Measurements from ENCODE around the gene SNX17. TPM values are rescaled to one million over a fixed set of nuclear protein-coding genes. Genes with fewer than 3 reads are reported as not detected.

The SNX17 gene
- total RNA-seq, 1 donor from 2014 or later: 79.1 TPM

- peak; percentile 97 for ATAC-seq
- intact Hi-C loops (cut with DNase I): no loop called here
- DNase-seq (ENCODE audit: low spot score): peak; percentile 95
Measured at GRCh38 chr2:27356382-27357181, 13.8 kb upstream of the SNX17 start, which contains the start of gene GTF3C2. Gene GTF3C2, minus strand, starts transcription at chr2:27356764. Its CDS starts 13,210 bp downstream, at chr2:27343554.

GRCh38 chr2:27362678-27363420, 7.6 kb upstream of the SNX17 start:
- DNase-seq (ENCODE audit: low spot score) (no peak), ATAC-seq (no peak)
- intact Hi-C loops (cut with DNase I): no loop called here

- no peak for ATAC-seq
- no peak for DNase-seq (ENCODE audit: low spot score)
- intact Hi-C loops (cut with DNase I): no loop called here
Measured at GRCh38 chr2:27363933-27364332, 6.5 kb upstream of the SNX17 start.

- DNase-seq (ENCODE audit: low spot score): no peak
- peak; percentile 18 for ATAC-seq
- intact Hi-C loops (cut with DNase I): no loop called here
Measured at GRCh38 chr2:27369471-27370025, 868 bp upstream of the SNX17 start.

GRCh38 chr2:27370816-27371620, 602 bp downstream of the SNX17 start:
- intact Hi-C loops (cut with DNase I): no loop called here
- ATAC-seq (no peak), DNase-seq (ENCODE audit: low spot score) (no peak)

- intact Hi-C loops (cut with DNase I): no loop called here
- no peak for DNase-seq (ENCODE audit: low spot score)
- ATAC-seq: no peak
Measured at GRCh38 chr2:27372937-27373336, 2.5 kb downstream of the SNX17 start.

- intact Hi-C loops (cut with DNase I): no loop called here
- DNase-seq (ENCODE audit: low spot score) (no peak), ATAC-seq (no peak)
Measured at GRCh38 chr2:27373567-27373966, 3.2 kb downstream of the SNX17 start.

GRCh38 chr2:27375513-27376099, 5.2 kb downstream of the SNX17 start:
- no peak for ATAC-seq
- no peak for DNase-seq (ENCODE audit: low spot score)
- intact Hi-C loops (cut with DNase I): no loop called here

GRCh38 chr2:27376151-27376865, 5.9 kb downstream of the SNX17 start:
- intact Hi-C loops (cut with DNase I): no loop called here
- DNase-seq (ENCODE audit: low spot score): no peak

GRCh38 chr2:27376866-27377617, 6.6 kb downstream of the SNX17 start:
- no peak for DNase-seq (ENCODE audit: low spot score)
- no peak for ATAC-seq
- intact Hi-C loops (cut with DNase I): no loop called here

More at GRCh38 chr2:27376151-27376865, 5.9 kb downstream of the SNX17 start:
- ATAC-seq: no peak

- ATAC-seq: no peak
- intact Hi-C loops (cut with DNase I): no loop called here
- DNase-seq (ENCODE audit: low spot score): no peak
Measured at GRCh38 chr2:27377618-27378095, 7.2 kb downstream of the SNX17 start.

- intact Hi-C loops (cut with DNase I): no loop called here
- ATAC-seq (no peak), DNase-seq (ENCODE audit: low spot score) (no peak)
Measured at GRCh38 chr2:27378096-27378808, 7.8 kb downstream of the SNX17 start.

- intact Hi-C loops (cut with DNase I): no loop called here
- ATAC-seq: no peak
Measured at GRCh38 chr2:27378809-27379290, 8.4 kb downstream of the SNX17 start.

GRCh38 chr2:27379383-27379835, 9.0 kb downstream of the SNX17 start:
- DNase-seq (ENCODE audit: low spot score) (no peak), ATAC-seq (no peak)
- intact Hi-C loops (cut with DNase I): no loop called here

More at GRCh38 chr2:27378809-27379290, 8.4 kb downstream of the SNX17 start:
- no peak for DNase-seq (ENCODE audit: low spot score)

- DNase-seq (ENCODE audit: low spot score): peak; percentile 88
- intact Hi-C loops (cut with DNase I): no loop called here
- no peak for ATAC-seq
Measured at GRCh38 chr2:27379836-27380625, 9.6 kb downstream of the SNX17 start.
